Epithelial cell of esophagus (primary cell): Measurements from ENCODE around the gene CDH7.

Experiments used
- DNase-seq: peaks from one replicate; pipeline ENCODE4 v3.0.0; 2010; ENCODE audit warnings: low read depth
- H3K4me3 ChIP-seq: 2 replicates; pipeline ENCODE4 v1.5.1; 2011; ENCODE audit warnings: mild to moderate bottlenecking, low read length, control low read depth
- TF ChIP-seq, protein P1 (sequence below): IDR thresholded peaks from 2 replicates; pipeline ENCODE4 v1.5.1; 2011; ENCODE audit warnings: low read depth, mild to moderate bottlenecking, low read length, control low read depth, inconsistent platforms; ENCODE audit not compliant: insufficient read depth; ENCODE audit errors: missing control alignments

CDH7 gene

DNA sequence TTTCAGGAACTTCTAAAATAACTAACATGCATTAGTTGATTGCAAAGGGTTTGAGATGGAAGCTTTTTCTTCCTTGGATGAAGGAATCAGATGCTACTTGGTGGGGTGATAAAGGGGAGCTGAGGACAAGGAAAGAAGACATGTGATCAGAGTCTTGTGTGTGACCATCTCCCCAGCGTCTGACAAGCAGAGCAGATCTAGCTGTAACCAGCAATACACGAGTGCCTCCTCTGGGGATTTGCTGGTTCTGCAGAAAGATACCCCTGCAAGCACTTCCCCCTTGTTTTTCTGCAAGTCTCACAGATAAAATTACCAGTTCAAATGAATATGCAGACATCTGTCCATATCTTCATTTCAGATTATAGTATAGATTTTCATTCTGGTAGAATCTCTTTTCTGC lies 2.7 kb downstream of the CDH7 start:
- peak; percentile 50 for DNase-seq
- TF ChIP-seq, protein P1, sequence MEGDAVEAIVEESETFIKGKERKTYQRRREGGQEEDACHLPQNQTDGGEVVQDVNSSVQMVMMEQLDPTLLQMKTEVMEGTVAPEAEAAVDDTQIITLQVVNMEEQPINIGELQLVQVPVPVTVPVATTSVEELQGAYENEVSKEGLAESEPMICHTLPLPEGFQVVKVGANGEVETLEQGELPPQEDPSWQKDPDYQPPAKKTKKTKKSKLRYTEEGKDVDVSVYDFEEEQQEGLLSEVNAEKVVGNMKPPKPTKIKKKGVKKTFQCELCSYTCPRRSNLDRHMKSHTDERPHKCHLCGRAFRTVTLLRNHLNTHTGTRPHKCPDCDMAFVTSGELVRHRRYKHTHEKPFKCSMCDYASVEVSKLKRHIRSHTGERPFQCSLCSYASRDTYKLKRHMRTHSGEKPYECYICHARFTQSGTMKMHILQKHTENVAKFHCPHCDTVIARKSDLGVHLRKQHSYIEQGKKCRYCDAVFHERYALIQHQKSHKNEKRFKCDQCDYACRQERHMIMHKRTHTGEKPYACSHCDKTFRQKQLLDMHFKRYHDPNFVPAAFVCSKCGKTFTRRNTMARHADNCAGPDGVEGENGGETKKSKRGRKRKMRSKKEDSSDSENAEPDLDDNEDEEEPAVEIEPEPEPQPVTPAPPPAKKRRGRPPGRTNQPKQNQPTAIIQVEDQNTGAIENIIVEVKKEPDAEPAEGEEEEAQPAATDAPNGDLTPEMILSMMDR: peak; percentile 64

DNA sequence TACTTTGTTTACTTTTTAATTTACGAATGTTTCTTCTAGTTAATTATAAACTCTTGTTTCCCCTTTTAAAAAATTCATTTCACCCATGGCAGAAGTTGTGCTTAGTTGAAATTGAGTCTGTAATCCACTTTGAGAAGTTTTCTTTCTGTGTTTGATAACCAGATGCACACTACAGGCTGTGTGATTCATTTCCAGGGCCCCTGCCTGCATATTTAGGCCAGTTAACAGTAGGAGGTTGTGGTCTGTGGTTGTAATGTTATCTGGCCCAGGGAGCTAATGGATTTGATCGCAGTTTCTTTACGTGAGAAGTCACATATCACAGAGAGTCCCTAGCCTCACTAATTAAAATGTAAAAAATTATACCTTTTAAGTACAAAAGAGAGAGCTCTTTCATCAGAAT lies 3.3 kb downstream of the CDH7 start:
- TF ChIP-seq, protein P1: no peak
- H3K4me3 ChIP-seq: no peak overlapping the region
- no peak for DNase-seq

More for the DNA sequence above, 2.7 kb downstream of the CDH7 start:
- H3K4me3 ChIP-seq: no peak overlapping the region

DNA sequence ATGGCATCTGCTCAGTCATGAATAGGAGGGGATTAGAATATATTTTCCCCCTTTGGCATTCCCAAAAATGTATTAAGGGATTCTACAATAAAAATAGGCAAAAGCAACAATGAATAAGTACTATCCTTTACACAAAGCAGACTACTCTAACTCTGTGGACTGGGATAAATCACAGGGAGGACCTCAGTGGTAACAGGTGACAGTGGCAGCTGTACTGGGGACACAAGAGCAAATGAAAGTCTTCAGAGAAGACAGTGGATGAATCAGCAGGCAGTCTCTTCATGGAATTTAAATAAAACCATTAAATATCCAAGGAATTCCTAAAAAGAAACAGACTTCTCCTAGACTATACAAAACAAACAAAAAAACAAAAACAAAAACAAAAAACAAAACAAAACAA lies 4.8 kb downstream of the CDH7 start:
- H3K4me3 ChIP-seq: no peak overlapping the region
- no peak for DNase-seq
- TF ChIP-seq, protein P1: no peak

DNA sequence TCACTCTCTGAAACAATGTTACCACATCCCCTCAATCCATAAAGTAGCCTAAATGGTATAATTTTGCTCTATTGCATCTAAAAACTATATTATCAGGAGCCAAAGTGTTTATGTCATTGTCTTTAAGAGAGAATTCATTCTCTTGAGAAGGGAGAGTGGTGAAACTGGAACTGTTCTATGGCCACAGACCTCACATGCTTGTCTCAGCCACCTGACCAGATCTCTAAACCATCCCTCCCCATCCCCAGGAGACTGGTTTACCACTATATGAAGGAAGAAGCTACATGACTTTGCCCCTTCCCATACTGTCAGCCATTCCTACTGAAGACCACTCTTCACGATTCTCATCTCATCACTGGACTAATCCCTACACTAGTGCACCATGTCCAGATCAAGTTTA lies 9.6 kb downstream of the CDH7 start:
- H3K4me3 ChIP-seq: no peak overlapping the region
- no peak for DNase-seq
- TF ChIP-seq, protein P1: no peak

DNA sequence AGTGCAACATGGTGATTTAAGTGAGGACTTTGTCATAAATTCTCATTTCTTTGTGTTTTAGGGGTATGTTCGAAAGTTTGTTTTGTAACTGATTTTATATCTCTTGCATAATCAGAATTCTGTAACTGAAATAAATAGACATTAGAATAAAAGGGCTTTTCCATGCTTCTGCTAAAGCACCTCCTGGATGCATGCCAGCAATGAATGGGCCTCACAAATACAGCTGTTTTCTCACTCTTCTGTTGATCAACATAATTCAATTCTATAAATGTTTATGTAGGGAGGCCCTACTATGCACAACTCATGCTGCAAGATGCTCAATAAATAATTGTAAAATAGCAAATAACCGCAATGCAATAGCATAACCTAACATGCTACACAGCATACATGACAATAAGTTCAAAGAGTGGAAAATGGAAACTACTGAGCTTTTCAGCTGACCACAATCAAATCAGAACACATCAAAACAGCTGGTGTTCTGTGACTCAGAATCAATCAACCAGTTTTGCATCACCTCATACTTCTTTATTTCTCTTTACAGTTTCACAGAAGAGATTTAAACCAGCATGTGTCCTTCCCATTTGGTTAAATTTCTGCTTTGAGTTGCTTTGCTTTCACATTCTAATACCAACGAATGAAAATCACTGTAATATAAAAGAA lies 11.0 kb downstream of the CDH7 start:
- no peak for DNase-seq
- no peak overlapping the region for H3K4me3 ChIP-seq
- TF ChIP-seq, protein P1: no peak

DNA sequence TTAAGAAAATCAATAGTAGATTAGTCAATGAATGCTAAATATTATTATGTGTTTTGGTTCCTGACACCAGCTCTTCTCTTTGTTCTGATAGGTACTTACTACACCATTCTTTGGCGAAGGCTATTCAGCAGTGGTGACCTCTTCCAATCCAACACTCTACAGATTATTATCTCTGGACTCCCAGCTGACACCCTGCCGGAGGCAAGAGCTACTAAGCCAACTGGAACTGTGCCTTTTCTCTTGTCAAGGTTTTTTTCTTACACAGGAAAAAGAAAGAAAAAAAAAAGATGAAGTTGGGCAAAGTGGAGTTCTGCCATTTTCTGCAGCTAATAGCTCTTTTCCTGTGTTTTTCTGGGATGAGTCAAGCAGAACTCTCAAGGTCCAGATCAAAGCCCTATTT lies 11.7 kb downstream of the CDH7 start:
- TF ChIP-seq, protein P1: no peak
- H3K4me3 ChIP-seq: no peak overlapping the region
- no peak for DNase-seq

DNA sequence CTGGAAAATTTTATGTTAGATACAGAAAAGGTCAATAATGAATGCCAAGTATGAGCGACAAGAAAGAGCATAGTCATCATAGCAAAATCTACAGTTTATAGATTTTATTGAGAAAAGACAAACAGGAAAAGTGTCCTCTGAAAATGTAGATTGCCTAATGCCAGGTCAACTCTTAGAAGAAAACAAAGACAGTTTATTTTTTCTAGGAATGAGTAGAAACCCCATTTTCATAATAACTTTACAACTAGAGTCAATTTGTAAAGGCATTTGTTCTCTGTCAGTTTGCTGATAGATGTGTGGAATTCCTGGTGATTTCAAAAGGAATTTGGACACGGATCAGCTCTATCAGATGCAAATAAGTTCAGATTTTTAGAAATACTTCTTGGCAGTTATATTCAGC lies 16.6 kb downstream of the CDH7 start:
- no peak overlapping the region for H3K4me3 ChIP-seq
- TF ChIP-seq, protein P1: no peak
- DNase-seq: no peak
